ENCODE measurements around the gene NEDD4.

Gene NEDD4

DNA sequence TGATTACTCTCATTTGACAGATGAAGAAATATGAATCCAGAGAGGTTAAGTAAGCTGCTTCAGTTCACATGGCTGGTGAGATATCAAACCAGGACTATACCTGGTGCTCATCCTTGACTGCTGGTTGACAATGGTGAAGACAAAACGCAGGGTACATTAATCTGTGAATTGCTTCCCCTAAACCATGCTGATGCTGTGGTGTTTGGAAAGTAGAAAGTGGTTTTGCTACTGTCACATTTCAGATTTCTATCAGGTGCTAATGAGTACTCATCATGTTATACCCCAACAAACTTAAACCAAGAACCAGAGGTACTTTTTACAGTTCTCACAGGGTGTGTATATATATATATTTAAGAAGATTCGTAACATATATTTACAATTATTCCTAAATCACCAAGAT is 165.5 kb downstream of the NEDD4 start:
- TF ChIP-seq FOXM1 (IDR thresholded peaks at IDR 0.05; ENCODE audit: borderline replicate concordance, low read depth) (no peak), REST (IDR thresholded peaks at IDR 0.05; ENCODE audit: low read depth) (no peak), TCF12 (IDR thresholded peaks at IDR 0.05; ENCODE audit: low read depth) (no peak), NFIC (IDR thresholded peaks at IDR 0.05) (no peak), YY1 (IDR thresholded peaks at IDR 0.05; ENCODE audit: low read depth) (no peak), ZBTB7A (IDR thresholded peaks at IDR 0.05; ENCODE audit: low read depth) (no peak)

- TF ChIP-seq REST (IDR thresholded peaks at IDR 0.05; ENCODE audit: low read depth) = no peak
- TF ChIP-seq, protein P1, sequence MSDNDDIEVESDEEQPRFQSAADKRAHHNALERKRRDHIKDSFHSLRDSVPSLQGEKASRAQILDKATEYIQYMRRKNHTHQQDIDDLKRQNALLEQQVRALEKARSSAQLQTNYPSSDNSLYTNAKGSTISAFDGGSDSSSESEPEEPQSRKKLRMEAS (IDR thresholded peaks at IDR 0.05) = no peak
- no peak for TF ChIP-seq YY1 (IDR thresholded peaks at IDR 0.05; ENCODE audit: low read depth)
- no peak for TF ChIP-seq EP300 (IDR thresholded peaks at IDR 0.05; ENCODE audit: borderline replicate concordance)
- TF ChIP-seq USF1 (IDR thresholded peaks at IDR 0.05) = no peak
- TF ChIP-seq TCF12 (IDR thresholded peaks at IDR 0.05; ENCODE audit: low read depth) = no peak
- no peak for TF ChIP-seq TEAD4 (IDR thresholded peaks at IDR 0.05)
- no peak for TF ChIP-seq TAF1 (IDR thresholded peaks at IDR 0.05; ENCODE audit: low read depth)
- no peak for TF ChIP-seq RAD21 (IDR thresholded peaks at IDR 0.05; ENCODE audit: low read depth)
- TF ChIP-seq EGR1 (IDR thresholded peaks at IDR 0.05) = no peak
- TF ChIP-seq ZBTB7A (IDR thresholded peaks at IDR 0.05; ENCODE audit: low read depth) = no peak
- no peak for TF ChIP-seq NFIC (IDR thresholded peaks at IDR 0.05)
- TF ChIP-seq CEBPB (IDR thresholded peaks at IDR 0.05) = no peak
- no peak for TF ChIP-seq CREB1 (IDR thresholded peaks at IDR 0.05; ENCODE audit: low read depth)
- TF ChIP-seq FOXM1 (IDR thresholded peaks at IDR 0.05; ENCODE audit: borderline replicate concordance, low read depth) = no peak
Observed at GRCh38 chr15:55827204-55827603, 166.2 kb downstream of the NEDD4 start.

GRCh38 chr15:55824857-55825613 is 168.4 kb downstream of the NEDD4 start:
- TF ChIP-seq RAD21 (IDR thresholded peaks at IDR 0.05; ENCODE audit: low read depth) = peak; percentile 19; the same call in 1 of the 2 replicates
- no peak for TF ChIP-seq EP300 (IDR thresholded peaks at IDR 0.05; ENCODE audit: borderline replicate concordance)

DNA sequence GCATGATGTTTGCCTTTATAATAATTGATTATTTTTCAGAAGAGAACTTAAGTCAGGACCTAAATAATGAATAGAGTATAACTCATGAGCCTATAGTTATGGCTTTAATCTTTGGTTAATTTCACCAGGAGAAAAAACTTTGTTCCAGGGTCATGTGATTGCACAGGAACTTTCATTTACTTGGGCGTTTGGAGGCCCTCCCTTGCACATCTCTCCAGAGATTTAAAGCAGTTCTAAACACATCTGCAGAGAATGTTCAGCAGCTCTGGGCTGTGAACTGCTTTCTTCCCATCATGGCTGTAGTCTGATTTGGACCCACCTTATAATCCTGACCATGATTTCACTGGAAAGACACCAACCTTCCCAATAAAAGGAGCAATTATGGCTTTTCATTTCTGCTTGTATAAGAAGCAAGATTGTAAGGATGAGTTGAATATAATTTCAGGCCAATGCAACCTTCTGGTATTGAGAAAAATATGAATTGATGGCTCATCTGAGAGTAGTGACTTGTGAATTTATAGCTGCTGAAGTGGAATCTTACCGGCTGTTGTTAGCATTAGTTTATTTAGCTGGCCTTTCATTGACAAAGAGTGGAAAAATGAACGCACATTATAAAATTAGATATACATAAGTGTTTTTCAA is 169.6 kb downstream of the NEDD4 start:
- TF ChIP-seq CREB1 (IDR thresholded peaks at IDR 0.05; ENCODE audit: low read depth) = no peak
- TF ChIP-seq NFIC (IDR thresholded peaks at IDR 0.05) = no peak
- TF ChIP-seq EGR1 (IDR thresholded peaks at IDR 0.05) = no peak
- TF ChIP-seq ZBTB7A (IDR thresholded peaks at IDR 0.05; ENCODE audit: low read depth) = no peak
- no peak for TF ChIP-seq RAD21 (IDR thresholded peaks at IDR 0.05; ENCODE audit: low read depth)
- TF ChIP-seq, protein P1 (IDR thresholded peaks at IDR 0.05) = no peak
- no peak for TF ChIP-seq REST (IDR thresholded peaks at IDR 0.05; ENCODE audit: low read depth)
- TF ChIP-seq EP300 (IDR thresholded peaks at IDR 0.05; ENCODE audit: borderline replicate concordance) = no peak
- TF ChIP-seq TAF1 (IDR thresholded peaks at IDR 0.05; ENCODE audit: low read depth) = no peak
- TF ChIP-seq CEBPB (IDR thresholded peaks at IDR 0.05) = no peak
- no peak for TF ChIP-seq TCF12 (IDR thresholded peaks at IDR 0.05; ENCODE audit: low read depth)
- TF ChIP-seq FOXM1 (IDR thresholded peaks at IDR 0.05; ENCODE audit: borderline replicate concordance, low read depth) = no peak

All from Ishikawa (cell line).